ENCODE results near the gene ZNRF2. TPM values are rescaled to one million over a fixed set of nuclear protein-coding genes. Genes with fewer than 3 reads are reported as not detected.

ZNRF2 gene
- 10 to 100 TPM; 20.2 to 29.4 TPM for total RNA-seq

GRCh38 chr7:30284298-30285066 is at the start of gene ZNRF2:
ZNRF2 (plus strand) TSS chr7:30284597; CDS start chr7:30285358, 761 bp downstream.
- ATAC-seq (ENCODE audit: insufficient number of reproducible peaks, low FRiP score, low read depth) (peak; percentile 82), DNase-seq (ENCODE audit: low spot score) (peak; percentile 96)
- Histone ChIP-seq H3K4me1 (ENCODE audit: control insufficient read depth in 1 of 2, low read depth in 2 of 2) (peaks cover 20 to 24% of the 10 kb centered on the region in 2 donors), H3K27me3 (replicated peaks; ENCODE audit: insufficient read depth) (no peaks in the 10 kb centered on the region), H3K4me3 (peak within 1 kb of the TSS; percentile 91), H3K36me3 (no peaks in the 10 kb centered on the region), H3K27ac (peak within 1 kb of the TSS; percentile 93), H3K9me3 (no peaks in the 10 kb centered on the region)
- TF ChIP-seq, protein P1, sequence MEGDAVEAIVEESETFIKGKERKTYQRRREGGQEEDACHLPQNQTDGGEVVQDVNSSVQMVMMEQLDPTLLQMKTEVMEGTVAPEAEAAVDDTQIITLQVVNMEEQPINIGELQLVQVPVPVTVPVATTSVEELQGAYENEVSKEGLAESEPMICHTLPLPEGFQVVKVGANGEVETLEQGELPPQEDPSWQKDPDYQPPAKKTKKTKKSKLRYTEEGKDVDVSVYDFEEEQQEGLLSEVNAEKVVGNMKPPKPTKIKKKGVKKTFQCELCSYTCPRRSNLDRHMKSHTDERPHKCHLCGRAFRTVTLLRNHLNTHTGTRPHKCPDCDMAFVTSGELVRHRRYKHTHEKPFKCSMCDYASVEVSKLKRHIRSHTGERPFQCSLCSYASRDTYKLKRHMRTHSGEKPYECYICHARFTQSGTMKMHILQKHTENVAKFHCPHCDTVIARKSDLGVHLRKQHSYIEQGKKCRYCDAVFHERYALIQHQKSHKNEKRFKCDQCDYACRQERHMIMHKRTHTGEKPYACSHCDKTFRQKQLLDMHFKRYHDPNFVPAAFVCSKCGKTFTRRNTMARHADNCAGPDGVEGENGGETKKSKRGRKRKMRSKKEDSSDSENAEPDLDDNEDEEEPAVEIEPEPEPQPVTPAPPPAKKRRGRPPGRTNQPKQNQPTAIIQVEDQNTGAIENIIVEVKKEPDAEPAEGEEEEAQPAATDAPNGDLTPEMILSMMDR (IDR thresholded peaks at IDR 0.05), result peak; percentile 45

- Histone ChIP-seq H3K4me1 (ENCODE audit: control insufficient read depth in 1 of 2, low read depth in 2 of 2) (peaks cover 7 to 13% of the 10 kb centered on the region in 2 donors), H3K36me3 (no peaks in the 10 kb centered on the region), H3K9me3 (no peaks in the 10 kb centered on the region), H3K27me3 (replicated peaks; ENCODE audit: insufficient read depth) (no peaks in the 10 kb centered on the region), H3K27ac (no peak overlapping the region), H3K4me3 (no peak overlapping the region)
- DNase-seq (ENCODE audit: low spot score), result no peak
- TF ChIP-seq, protein P1 (IDR thresholded peaks at IDR 0.05), result no peak
- no peak for ATAC-seq (ENCODE audit: insufficient number of reproducible peaks, low FRiP score, low read depth)
Measured at GRCh38 chr7:30237271-30237695, 47.1 kb upstream of the ZNRF2 start.

DNA sequence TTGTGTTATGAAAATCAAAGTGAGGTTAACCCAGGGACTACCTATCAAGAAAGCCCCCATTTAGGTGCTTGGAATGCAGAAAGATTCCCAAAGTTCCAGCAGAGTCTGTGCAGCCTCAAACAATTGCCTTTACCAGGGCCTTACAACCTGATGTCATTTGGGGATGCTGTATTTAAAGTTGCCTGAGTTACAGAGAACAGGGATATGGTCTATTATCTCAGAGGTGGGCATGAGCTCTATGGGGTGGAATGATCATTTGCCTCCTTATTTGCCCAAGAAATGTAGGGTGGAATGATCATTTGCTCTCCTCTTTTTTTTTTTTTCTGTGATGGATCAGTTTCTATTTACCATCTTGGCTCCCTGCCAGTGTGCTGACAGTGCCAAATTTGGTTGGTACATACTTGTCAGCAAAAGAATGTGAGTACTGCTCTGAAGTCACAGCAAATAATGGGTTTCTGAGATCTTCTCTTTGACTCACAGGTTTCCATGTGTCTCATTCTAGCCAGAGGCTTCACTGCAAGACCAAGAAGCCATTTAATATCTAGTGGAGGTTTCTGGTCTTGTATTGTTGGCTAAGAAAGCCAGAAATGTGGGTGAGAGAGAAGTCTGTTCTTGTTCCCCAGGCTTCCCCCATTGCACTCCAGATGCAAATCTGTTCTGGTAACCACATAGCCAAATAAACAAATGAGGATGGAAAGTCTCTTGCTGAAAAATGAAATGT is 45.5 kb upstream of the ZNRF2 start:
- Histone ChIP-seq H3K36me3 (no peaks in the 10 kb centered on the region), H3K4me1 (ENCODE audit: control insufficient read depth in 1 of 2, low read depth in 2 of 2) (peaks cover 7 to 13% of the 10 kb centered on the region in 2 donors), H3K4me3 (no peak overlapping the region), H3K27me3 (replicated peaks; ENCODE audit: insufficient read depth) (no peaks in the 10 kb centered on the region), H3K9me3 (no peaks in the 10 kb centered on the region), H3K27ac (no peak overlapping the region)
- DNase-seq (ENCODE audit: low spot score) (no peak), ATAC-seq (ENCODE audit: insufficient number of reproducible peaks, low FRiP score, low read depth) (no peak)
- TF ChIP-seq, protein P1 (IDR thresholded peaks at IDR 0.05), result no peak

GRCh38 chr7:30240106-30240800 is 44.1 kb upstream of the ZNRF2 start:
- DNase-seq (ENCODE audit: low spot score) (no peak), ATAC-seq (ENCODE audit: insufficient number of reproducible peaks, low FRiP score, low read depth) (no peak)
- TF ChIP-seq, protein P1 (IDR thresholded peaks at IDR 0.05), result no peak
- Histone ChIP-seq H3K4me3 (no peak overlapping the region), H3K27me3 (replicated peaks; ENCODE audit: insufficient read depth) (no peaks in the 10 kb centered on the region), H3K36me3 (no peaks in the 10 kb centered on the region), H3K9me3 (no peaks in the 10 kb centered on the region), H3K27ac (no peak overlapping the region), H3K4me1 (ENCODE audit: control insufficient read depth in 1 of 2, low read depth in 2 of 2) (peaks cover 7 to 13% of the 10 kb centered on the region in 2 donors)

DNA sequence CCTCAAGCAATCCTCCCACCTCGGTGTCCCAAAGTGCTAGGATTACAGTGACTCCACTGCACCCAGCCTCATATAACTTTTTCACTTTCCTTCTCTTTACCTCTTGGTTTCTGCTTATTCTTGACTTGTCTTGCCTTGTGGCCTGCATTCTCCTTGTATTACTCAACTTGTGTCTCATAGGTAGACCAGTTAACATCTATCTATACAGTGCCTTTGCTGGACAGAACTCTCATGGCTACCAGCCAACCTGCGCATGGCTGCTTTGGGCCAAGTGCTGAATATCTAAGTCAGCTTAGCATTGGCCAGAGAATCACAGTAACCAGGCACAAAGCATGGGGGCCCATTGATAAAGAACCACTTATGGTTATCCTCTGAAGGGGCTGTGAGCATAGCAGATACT is 42.6 kb upstream of the ZNRF2 start:
- Histone ChIP-seq H3K4me1 (ENCODE audit: control insufficient read depth in 1 of 2, low read depth in 2 of 2) (peaks cover 7 to 13% of the 10 kb centered on the region in 2 donors), H3K27ac (no peak overlapping the region), H3K36me3 (no peaks in the 10 kb centered on the region), H3K9me3 (no peaks in the 10 kb centered on the region), H3K27me3 (replicated peaks; ENCODE audit: insufficient read depth) (no peaks in the 10 kb centered on the region), H3K4me3 (no peak overlapping the region)
- no peak for ATAC-seq (ENCODE audit: insufficient number of reproducible peaks, low FRiP score, low read depth)
- DNase-seq (ENCODE audit: low spot score), result no peak
- TF ChIP-seq, protein P1 (IDR thresholded peaks at IDR 0.05), result no peak

Data from thoracic aorta (tissue), 2 donors.